Skin epidermis (tissue), 12 donors: ENCODE results near the gene SERINC5.

Source experiments
- H3K27ac ChIP-seq, 21 experiments: fragments of 200-600 bp; sonication (generic) in 11 of 21; one replicate each; pipeline ENCODE4 v1.5.0; 2020; ENCODE audit warnings: mild to moderate bottlenecking in 3 of 21, inconsistent platforms in 2 of 21, moderate library complexity in 2 of 21
- H3K4me3 ChIP-seq, 7 experiments: fragments of 200-600 bp; sonication (generic) in 2 of 7; one replicate each; pipeline ENCODE4 v1.5.0; 2020; ENCODE audit warnings: inconsistent platforms in 2 of 7, mild to moderate bottlenecking in 2 of 7, moderate library complexity in 1 of 7

SERINC5 gene

DNA sequence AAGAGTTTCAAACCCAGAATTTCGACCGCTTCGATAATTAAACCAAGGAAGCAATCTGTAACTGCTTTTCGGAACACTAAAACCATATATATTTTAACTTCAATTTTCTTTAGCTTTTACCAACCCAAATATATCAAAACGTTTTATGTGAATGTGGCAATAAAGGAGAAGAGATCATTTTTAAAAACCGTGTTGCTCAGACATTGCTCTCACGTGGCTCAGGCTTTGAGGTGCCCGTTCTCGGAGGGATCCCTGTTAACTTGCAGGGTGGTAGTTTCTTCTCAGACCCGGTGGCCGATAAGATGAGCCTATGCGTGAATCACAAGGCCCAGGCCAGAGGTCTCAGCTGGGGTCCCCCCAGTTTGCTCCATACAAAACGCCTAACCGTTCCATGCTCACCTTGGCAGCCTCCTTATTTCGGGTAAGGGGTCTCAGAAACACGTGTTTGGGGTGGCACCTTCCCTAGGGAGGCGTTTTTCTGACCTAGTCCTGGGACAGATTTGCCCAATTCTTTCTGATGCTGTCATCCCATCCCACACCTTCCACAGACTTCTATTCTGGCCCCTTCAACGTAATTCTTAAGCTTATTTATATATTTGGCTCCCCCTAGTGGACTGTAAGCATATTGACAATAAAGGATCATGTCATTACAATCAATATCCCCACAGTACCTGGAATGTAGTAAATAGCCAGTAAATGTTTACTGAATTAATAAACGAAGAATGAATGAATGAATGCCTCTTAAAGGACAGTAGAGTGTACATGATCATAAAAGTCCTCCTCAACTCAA, 172.6 kb downstream of the SERINC5 start:
- H3K27ac ChIP-seq, result peak overlapping the region in 15 of 21 experiments; percentile 4 to 71 (median 55)
- peak overlapping the region in 6 of 7 experiments; percentile 7 to 38 (median 17) for H3K4me3 ChIP-seq

GRCh38 chr5:80082731-80083100, 173.1 kb downstream of the SERINC5 start:
- H3K4me3 ChIP-seq, result peak overlapping the region in 6 of 7 experiments; percentile 7 to 38 (median 17)
- H3K27ac ChIP-seq, result peak overlapping the region in 15 of 21 experiments; percentile 4 to 71 (median 55)

GRCh38 chr5:80082281-80082680, 173.6 kb downstream of the SERINC5 start:
- peak overlapping the region in 3 of 7 experiments; percentile 17 to 38 (median 17) for H3K4me3 ChIP-seq
- peak overlapping the region in 7 of 21 experiments; percentile 4 to 58 (median 37) for H3K27ac ChIP-seq

DNA sequence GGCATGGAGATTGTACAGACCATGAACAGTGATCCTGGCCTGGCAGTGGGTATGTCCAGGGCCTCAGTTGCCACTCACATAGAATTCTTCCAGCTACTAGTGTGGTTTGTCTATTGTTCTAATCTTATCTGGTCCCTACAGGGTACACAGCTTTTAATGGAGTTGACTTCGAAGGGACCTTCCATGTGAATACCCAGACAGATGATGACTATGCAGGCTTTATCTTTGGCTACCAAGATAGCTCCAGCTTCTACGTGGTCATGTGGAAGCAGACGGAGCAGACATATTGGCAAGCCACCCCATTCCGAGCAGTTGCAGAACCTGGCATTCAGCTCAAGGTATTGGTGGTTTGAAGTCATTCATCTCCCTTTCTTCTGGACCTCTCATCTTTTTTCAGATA, 176.9 kb downstream of the SERINC5 start:
- no peak overlapping the region for H3K4me3 ChIP-seq
- H3K27ac ChIP-seq, result no peak overlapping the region

GRCh38 chr5:80077051-80077714, 178.7 kb downstream of the SERINC5 start:
- Histone ChIP-seq H3K27ac (no peak overlapping the region), H3K4me3 (no peak overlapping the region)

- no peak overlapping the region for H3K27ac ChIP-seq
- no peak overlapping the region for H3K4me3 ChIP-seq
These were observed 179.5 kb downstream of the SERINC5 start for GRCh38 chr5:80076131-80077050.

GRCh38 chr5:80072103-80073073, 183.5 kb downstream of the SERINC5 start:
- Histone ChIP-seq H3K27ac (no peak overlapping the region), H3K4me3 (no peak overlapping the region)

DNA sequence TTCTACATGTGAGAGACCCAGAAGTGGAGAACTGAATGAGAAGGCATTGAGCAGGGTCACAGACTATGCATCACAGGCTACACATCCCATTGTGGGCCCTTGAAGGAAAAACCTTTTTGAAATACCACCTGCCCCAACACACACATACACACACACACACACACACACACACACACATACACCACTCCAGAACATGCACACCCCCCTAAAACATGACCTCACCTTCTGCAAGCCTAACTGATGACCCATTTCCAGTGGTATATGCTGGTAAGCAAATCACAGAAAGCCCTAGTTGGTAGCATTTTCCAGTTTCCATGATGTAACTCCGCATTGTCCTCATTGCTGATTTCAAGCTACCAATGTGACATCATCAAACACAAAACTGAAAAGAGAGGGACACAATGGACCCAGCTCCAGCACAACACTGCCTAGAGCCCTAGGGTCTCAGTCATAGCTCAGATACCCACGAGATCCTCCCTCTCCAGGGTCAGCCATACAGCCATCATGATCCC, 184.3 kb downstream of the SERINC5 start:
- H3K4me3 ChIP-seq, result no peak overlapping the region
- no peak overlapping the region for H3K27ac ChIP-seq

DNA sequence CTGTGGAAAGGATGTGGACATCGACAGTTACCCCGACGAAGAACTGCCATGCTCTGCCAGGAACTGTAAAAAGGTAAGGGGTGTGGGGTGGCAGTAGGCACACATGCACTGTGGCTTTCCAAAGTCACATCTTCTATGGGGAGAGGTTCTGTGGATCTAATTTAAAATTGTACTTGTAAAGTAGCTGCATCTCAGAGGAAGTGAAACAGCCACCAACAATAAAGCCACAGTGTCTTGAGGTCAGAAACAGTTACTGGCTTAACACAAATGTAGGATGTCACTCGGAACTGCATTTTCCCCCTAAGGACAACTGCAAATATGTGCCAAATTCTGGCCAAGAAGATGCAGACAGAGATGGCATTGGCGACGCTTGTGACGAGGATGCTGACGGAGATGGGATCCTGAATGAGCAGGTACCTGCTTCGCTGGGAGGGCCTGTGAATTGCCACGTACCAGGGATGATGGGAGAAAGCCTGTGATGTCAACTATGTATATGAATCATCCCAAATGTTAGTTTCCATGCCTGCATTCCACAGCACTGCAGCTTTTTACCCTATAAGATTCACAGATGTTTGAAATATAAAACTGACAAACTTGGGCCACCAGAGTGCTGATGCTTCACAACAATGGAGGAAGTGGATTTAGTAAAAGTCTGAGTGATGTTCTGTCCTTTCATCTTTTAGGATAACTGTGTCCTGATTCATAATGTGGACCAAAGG, 185.4 kb downstream of the SERINC5 start:
- Histone ChIP-seq H3K27ac (peak overlapping the region in 2 of 21 experiments; percentile 14 to 71), H3K4me3 (no peak overlapping the region)

DNA sequence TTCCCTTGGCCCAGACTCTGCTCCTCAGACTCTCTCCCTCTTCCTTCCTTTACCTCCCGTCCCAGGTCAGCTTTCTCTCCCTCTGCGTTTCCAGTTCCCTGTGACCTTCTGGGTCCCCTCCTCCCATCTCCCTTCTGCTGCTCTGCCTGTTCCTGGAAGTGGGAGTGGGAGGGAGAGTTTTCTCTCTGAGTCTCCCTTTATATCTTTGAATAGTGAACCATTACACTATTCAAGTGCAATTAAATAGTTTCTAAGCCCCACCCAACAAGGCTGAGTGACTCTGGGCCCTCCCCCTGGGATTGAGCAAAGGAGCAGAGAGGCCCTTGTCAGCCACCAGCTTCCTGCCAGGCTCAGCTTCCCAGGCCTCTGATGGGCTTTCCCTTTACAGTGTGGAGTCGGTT, 185.9 kb downstream of the SERINC5 start:
- peak overlapping the region in 3 of 21 experiments; percentile 14 to 71 (median 62) for H3K27ac ChIP-seq
- no peak overlapping the region for H3K4me3 ChIP-seq

DNA sequence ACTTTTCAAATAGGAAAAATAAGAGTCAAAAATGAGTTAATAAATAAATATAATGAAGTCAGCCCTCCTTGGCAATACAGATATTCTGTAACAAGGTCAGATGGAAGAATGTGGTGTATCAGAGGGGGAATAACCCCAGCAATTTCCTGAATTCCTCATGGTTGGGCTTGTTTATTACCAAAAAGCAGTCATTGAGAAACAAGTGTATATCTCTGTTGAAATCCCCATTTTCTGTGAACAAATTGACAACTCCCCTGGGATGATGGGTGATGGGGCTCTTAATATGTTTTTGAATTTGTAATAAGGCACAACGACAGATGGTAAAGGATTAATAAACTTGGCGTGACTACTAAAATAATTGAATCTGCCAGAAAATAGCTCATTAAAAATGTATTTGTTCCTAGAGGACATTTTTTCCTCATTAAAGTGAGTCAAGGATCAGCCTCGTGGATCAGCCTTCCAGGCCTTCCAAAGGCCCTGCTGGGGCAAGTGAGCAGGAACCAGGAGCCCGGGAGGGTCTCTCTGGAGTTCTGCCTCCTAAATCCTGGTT, 186.5 kb downstream of the SERINC5 start:
- Histone ChIP-seq H3K27ac (peak overlapping the region in 2 of 21 experiments; percentile 62 to 71), H3K4me3 (no peak overlapping the region)

- Histone ChIP-seq H3K27ac (peak overlapping the region in 1 of 21 experiments; percentile 59), H3K4me3 (no peak overlapping the region)
These were observed 187.1 kb downstream of the SERINC5 start for GRCh38 chr5:80068775-80069174.

DNA sequence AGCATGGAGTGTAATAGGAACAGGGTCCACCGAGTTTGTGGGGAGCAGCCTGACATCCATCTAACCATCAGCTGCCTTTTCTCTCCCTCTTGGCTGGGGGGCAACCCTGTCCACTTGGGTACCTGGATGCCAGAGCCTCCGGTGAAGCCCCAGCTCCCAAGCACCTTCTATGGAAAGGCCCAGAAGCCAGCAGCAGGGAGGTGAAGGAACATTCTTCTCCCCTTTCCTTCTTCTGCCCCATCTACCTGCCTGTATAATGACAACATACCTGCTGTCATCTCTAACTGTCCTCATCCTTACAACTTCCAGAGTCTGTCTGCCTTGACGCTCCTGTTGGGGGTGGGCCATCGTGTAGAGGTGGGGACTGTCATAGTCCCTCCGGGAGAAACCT, 187.6 kb downstream of the SERINC5 start:
- no peak overlapping the region for H3K27ac ChIP-seq
- H3K4me3 ChIP-seq, result no peak overlapping the region

GRCh38 chr5:80067531-80068245, 188.2 kb downstream of the SERINC5 start:
- Histone ChIP-seq H3K4me3 (no peak overlapping the region), H3K27ac (no peak overlapping the region)

DNA sequence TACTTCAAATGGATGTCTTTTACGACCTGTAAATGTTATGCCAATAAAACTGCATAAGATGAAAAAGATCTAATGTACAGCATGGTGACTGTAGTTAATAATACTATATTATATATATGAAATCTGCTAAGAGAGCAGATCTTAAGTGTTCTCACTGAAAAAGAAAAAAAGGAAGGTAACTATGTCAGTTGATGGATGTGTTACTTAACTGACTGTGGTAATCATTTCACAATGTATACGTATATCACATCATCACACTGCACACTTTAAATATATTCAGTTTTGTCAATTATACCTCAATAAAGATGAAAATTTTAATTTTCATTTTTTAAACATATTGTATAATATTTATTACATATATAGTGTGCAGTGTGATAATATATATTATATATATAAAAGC, 188.8 kb downstream of the SERINC5 start:
- H3K4me3 ChIP-seq, result no peak overlapping the region
- no peak overlapping the region for H3K27ac ChIP-seq

- H3K4me3 ChIP-seq, result no peak overlapping the region
- no peak overlapping the region for H3K27ac ChIP-seq
These were observed 191.7 kb downstream of the SERINC5 start for GRCh38 chr5:80064124-80064523.
